CD14-positive monocyte (primary cell): ENCODE results near the gene MPRIP. TPM values are rescaled to one million over a fixed set of nuclear protein-coding genes. Genes with fewer than 3 reads are reported as not detected.
A peak's percentile ranks its signal among the peaks of the same experiment; 100 is the strongest.
"Not testable (repeated sequence)": the region's sequence is repeated elsewhere in the genome, so short reads cannot be mapped to it uniquely, and the experiment has no call there.

Source experiments
- DNase-seq, 3 donors: peaks; one replicate each; pipeline ENCODE4 v3.0.0-alpha.2; 2011 to 2022
- H2AFZ ChIP-seq: 2 replicates; pipeline ENCODE4 v1.6.0; 2012; ENCODE audit warnings: mild to moderate bottlenecking, low read depth, low read length, inconsistent platforms; ENCODE audit not compliant: insufficient read depth, poor library complexity, severe bottlenecking
- H3K27ac ChIP-seq, 2 donors: 1 replicate in 1 of 2; 2 replicates in 1 of 2; pipeline ENCODE4 v1.5.1; 2012 to 2013; ENCODE audit warnings: low read length in 2 of 2, control low read depth in 1 of 2, inconsistent platforms in 1 of 2, low read depth in 1 of 2, mild to moderate bottlenecking in 1 of 2
- H3K27me3 ChIP-seq, 2 donors: one replicate each; pipeline versions ENCODE4 v1.6.0 to v1.6.1; 2011 to 2013; ENCODE audit warnings: low read length in 2 of 2; ENCODE audit not compliant: control insufficient read depth in 2 of 2, insufficient read depth in 2 of 2
- H3K36me3 ChIP-seq, 2 donors: replicated peaks in 1 of 2; 1 replicate in 1 of 2; 2 replicates in 1 of 2; pipeline versions ENCODE4 v1.5.1 to v1.6.1; 2012 to 2013; ENCODE audit warnings: low read length in 2 of 2, control low read depth in 1 of 2, inconsistent platforms in 1 of 2, mild to moderate bottlenecking in 1 of 2; ENCODE audit not compliant: insufficient read depth in 2 of 2, control insufficient read depth in 1 of 2
- H3K4me1 ChIP-seq, 2 donors: 1 replicate in 1 of 2; 2 replicates in 1 of 2; pipeline versions ENCODE4 v1.5.1 to v1.6.1; 2012 to 2013; ENCODE audit warnings: low read length in 2 of 2, control low read depth in 1 of 2, inconsistent platforms in 1 of 2, mild to moderate bottlenecking in 1 of 2, moderate library complexity in 1 of 2; ENCODE audit not compliant: insufficient read depth in 2 of 2, control insufficient read depth in 1 of 2
- H3K4me2 ChIP-seq: replicated peaks from 2 replicates; pipeline ENCODE3; 2012; ENCODE audit warnings: low read length, moderate library complexity, mild to moderate bottlenecking; ENCODE audit not compliant: poor library complexity, severe bottlenecking; ENCODE audit errors: extremely low read depth
- H3K4me3 ChIP-seq, 3 experiments: fragments of 200-600 bp in 1 of 3; sonication (generic) in 1 of 3; replicated peaks in 1 of 3; 1 replicate in 2 of 3; 2 replicates in 1 of 3; pipeline ENCODE4 v1.5.1; 2011 to 2013; ENCODE audit warnings: low read length in 3 of 3, mild to moderate bottlenecking in 3 of 3, control low read depth in 2 of 3, low read depth in 2 of 3, inconsistent platforms in 1 of 3, moderate library complexity in 1 of 3
- H3K79me2 ChIP-seq: 2 replicates; pipeline ENCODE4 v1.6.0; 2012; ENCODE audit warnings: mild to moderate bottlenecking, control low read depth, inconsistent platforms, low read length, moderate library complexity; ENCODE audit not compliant: insufficient read depth
- H3K9ac ChIP-seq: 2 replicates; pipeline ENCODE4 v1.6.0; 2017; ENCODE audit warnings: low read length, mild to moderate bottlenecking; ENCODE audit not compliant: insufficient read depth, poor library complexity, severe bottlenecking
- H3K9me3 ChIP-seq, 2 donors: replicated peaks in 1 of 2; 1 replicate in 1 of 2; 2 replicates in 1 of 2; pipeline versions ENCODE4 v1.5.1 to v1.6.1; 2012 to 2013; ENCODE audit warnings: low read length in 2 of 2, control low read depth in 1 of 2; ENCODE audit not compliant: control insufficient read depth in 1 of 2, insufficient read depth in 1 of 2
- H4K20me1 ChIP-seq: 2 replicates; pipeline ENCODE4 v1.6.0; 2012; ENCODE audit warnings: mild to moderate bottlenecking, low read length, control low read depth, moderate library complexity; ENCODE audit not compliant: insufficient read depth
- H3K27ac Mint-ChIP-seq, 7 donors: one replicate each; pipeline ENCODE4 v1.8.0; 2020; ENCODE audit warnings: mild to moderate bottlenecking in 7 of 7, mixed read lengths in 7 of 7, moderate library complexity in 6 of 7, inconsistent platforms in 2 of 7
- H3K27me3 Mint-ChIP-seq, 3 donors: one replicate each; pipeline ENCODE4 v1.8.0; 2021 to 2022; ENCODE audit warnings: low read depth in 3 of 3, mild to moderate bottlenecking in 3 of 3, mixed read lengths in 3 of 3, moderate library complexity in 3 of 3, inconsistent platforms in 1 of 3
- H3K36me3 Mint-ChIP-seq, 2 donors: one replicate each; pipeline ENCODE4 v1.8.0; 2020; ENCODE audit warnings: mixed read lengths in 2 of 2, inconsistent platforms in 1 of 2, mild to moderate bottlenecking in 1 of 2
- H3K4me1 Mint-ChIP-seq: one replicate; pipeline ENCODE4 v1.8.0; 2020; ENCODE audit warnings: mild to moderate bottlenecking, mixed read lengths
- H3K4me3 Mint-ChIP-seq, 2 donors: one replicate each; pipeline ENCODE4 v1.8.0; 2020; ENCODE audit warnings: mild to moderate bottlenecking in 2 of 2, mixed read lengths in 2 of 2, moderate library complexity in 1 of 2
- H3K9me3 Mint-ChIP-seq, 7 donors: one replicate each; pipeline ENCODE4 v1.8.0; 2020 to 2022; ENCODE audit warnings: mixed read lengths in 7 of 7, mild to moderate bottlenecking in 6 of 7, moderate library complexity in 6 of 7, inconsistent platforms in 2 of 7
- WGBS: methylation state at CpG from one replicate; pipeline ENCODE4 v1.1.5; 2013; ENCODE audit warnings: missing lambda C conversion rate; ENCODE audit not compliant: insufficient coverage; 5-methylcytosine and 5-hydroxymethylcytosine counted together
- intact Hi-C, 2 donors: fragments of 100-400 bp; cut with micrococcal nuclease; formaldehyde crosslinking; loops; one replicate each; pipeline versions ENCODE4 v1.15.0 to v1.15.1; 2023
- polyA plus RNA-seq, 3 donors: library from polyadenylated mRNA; depleted of rRNA in 1 of 3; unstranded in 2 of 3; stranded (reverse) in 1 of 3; fragments of 300-500 nt in 2 of 3; fragments of >200 nt in 1 of 3; fragmentation: Illumina TruSeq in 2 of 3; gene quantifications; 1 replicate in 2 of 3; 2 replicates in 1 of 3; pipeline ENCODE4 v1.2.3, GENCODE V29; 2012 to 2021
- TF ChIP-seq, protein P1 (sequence below): fragments of 200-600 bp; IDR thresholded peaks from one replicate; pipeline ENCODE4 v1.8.0; 2022; ENCODE audit warnings: antibody characterized with exemption, mild to moderate bottlenecking

MPRIP gene
- polyA plus RNA-seq, 3 donors: 2.0 to 48.7 (median 2.5) TPM

DNA sequence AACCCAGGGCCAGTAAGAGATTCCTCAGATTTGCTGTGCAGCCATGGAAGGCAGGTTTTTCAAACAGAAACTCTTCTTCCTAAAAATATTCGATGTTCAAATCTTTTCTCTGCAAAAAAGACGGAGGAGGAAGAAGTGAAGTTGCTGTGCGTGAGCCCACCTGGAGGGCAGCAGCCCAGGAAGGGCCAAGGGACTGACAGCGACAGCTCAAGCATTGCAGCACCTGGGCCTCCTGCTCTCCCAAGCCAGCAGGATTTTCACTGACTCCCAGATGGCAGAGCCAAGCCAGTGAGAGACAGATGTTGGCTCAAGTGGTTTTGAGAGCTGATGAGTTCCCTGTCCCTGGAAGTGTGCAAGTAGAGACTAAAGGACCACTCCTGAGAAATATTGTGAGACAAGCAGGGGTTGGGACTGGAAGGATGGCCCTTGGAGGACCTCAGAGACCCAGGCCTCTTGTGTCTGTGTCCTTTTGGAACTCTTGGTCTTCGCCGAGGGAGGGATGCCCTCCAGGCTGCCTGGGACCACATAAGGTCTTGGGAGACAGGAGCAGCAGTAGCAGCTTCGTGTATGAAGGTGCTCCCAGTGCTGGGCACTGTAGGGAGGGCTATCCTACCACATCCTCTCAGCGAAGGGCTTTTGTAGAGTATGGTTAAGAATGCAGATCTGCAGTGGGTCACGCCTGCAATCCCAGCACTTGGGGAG, 41.0 kb upstream of the MPRIP start:
- Mint-ChIP-seq H3K4me3 (no peak overlapping the region), H3K9me3 (peaks cover 0 to 5% (median 2%) of the 10 kb centered on the region in 7 donors), H3K36me3 (no peaks in the 10 kb centered on the region), H3K27ac (no peak overlapping the region), H3K27me3 (peaks cover 5 to 15% (median 10%) of the 10 kb centered on the region in 3 donors), H3K4me1 (peaks cover 2% of the 10 kb centered on the region)
- intact Hi-C loops: loop anchor here (5.0 to 10.0 kb wide), 2 partner anchors 304 to 311 kb away; partner anchors contain the start of gene NT5M (in 1 of the 2)
- H3K4me3 ChIP-seq: no peak overlapping the region
- H3K36me3 ChIP-seq: no peaks in the 10 kb centered on the region
- H2AFZ ChIP-seq: no peak overlapping the region
- H3K27ac ChIP-seq: no peak overlapping the region
- H3K9me3 ChIP-seq: no peaks in the 10 kb centered on the region
- no peak for DNase-seq
- no peak overlapping the region for H3K4me2 ChIP-seq
- H3K27me3 ChIP-seq: no peaks in the 10 kb centered on the region
- H4K20me1 ChIP-seq: no peaks in the 10 kb centered on the region
- H3K4me1 ChIP-seq: peaks cover 0 to 5% of the 10 kb centered on the region in 2 donors
- no peak overlapping the region for H3K9ac ChIP-seq
- TF ChIP-seq, protein P1, sequence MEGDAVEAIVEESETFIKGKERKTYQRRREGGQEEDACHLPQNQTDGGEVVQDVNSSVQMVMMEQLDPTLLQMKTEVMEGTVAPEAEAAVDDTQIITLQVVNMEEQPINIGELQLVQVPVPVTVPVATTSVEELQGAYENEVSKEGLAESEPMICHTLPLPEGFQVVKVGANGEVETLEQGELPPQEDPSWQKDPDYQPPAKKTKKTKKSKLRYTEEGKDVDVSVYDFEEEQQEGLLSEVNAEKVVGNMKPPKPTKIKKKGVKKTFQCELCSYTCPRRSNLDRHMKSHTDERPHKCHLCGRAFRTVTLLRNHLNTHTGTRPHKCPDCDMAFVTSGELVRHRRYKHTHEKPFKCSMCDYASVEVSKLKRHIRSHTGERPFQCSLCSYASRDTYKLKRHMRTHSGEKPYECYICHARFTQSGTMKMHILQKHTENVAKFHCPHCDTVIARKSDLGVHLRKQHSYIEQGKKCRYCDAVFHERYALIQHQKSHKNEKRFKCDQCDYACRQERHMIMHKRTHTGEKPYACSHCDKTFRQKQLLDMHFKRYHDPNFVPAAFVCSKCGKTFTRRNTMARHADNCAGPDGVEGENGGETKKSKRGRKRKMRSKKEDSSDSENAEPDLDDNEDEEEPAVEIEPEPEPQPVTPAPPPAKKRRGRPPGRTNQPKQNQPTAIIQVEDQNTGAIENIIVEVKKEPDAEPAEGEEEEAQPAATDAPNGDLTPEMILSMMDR: no peak
- no peaks in the 10 kb centered on the region for H3K79me2 ChIP-seq
- WGBS: 94% methylated on average over 6 of the region's 9 CpGs

DNA sequence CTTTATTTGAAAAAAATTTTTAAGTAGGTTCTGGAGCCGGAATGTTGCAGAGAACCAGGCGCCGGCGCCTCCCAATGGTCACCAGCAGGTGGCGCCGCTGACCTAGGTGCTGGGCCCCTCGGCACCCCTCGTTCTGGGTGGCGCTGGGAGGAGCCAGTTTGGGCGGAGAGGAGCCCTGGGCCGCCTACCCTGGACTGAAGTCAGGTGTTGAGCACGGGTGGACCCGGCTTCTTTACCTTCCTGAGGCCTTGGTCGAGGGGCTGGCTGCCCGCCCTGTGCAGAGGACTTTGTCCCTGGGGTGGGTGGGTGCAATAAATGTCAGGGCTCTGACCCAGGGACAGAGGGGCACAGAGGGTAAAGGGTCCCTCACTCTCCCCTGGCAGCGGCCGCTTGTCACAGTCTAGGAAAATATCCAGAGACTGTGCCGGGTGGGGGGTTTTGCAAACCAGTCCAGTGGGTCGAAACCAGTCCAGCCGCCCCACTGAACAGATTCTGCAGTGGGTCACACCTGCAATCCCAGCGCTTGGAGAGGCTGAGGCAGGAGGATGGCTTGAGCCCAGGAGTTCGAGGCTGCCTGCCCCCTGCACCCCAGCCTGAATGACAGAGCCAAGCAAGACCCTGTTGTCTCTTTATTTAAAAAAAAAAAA, 40.3 kb upstream of the MPRIP start:
- H3K27me3 ChIP-seq: no peaks in the 10 kb centered on the region
- H3K79me2 ChIP-seq: no peaks in the 10 kb centered on the region
- no peak overlapping the region for H3K9ac ChIP-seq
- Mint-ChIP-seq H3K36me3 (no peaks in the 10 kb centered on the region), H3K4me3 (no peak overlapping the region), H3K27ac (no peak overlapping the region), H3K9me3 (peaks cover 0 to 10% (median 2%) of the 10 kb centered on the region in 7 donors), H3K27me3 (peaks cover 4 to 17% (median 11%) of the 10 kb centered on the region in 3 donors), H3K4me1 (peaks cover 2% of the 10 kb centered on the region)
- no peak overlapping the region for H3K4me2 ChIP-seq
- H2AFZ ChIP-seq: no peak overlapping the region
- peak; percentile 51 to 72 (median 61) for DNase-seq
- TF ChIP-seq, protein P1: peak; percentile 96
- no peak overlapping the region for H3K4me3 ChIP-seq
- no peak overlapping the region for H3K27ac ChIP-seq
- intact Hi-C loops: loop anchor here (5.0 to 10.0 kb wide), 2 partner anchors 303 to 310 kb away; partner anchors contain the start of gene NT5M (in 1 of the 2)
- H3K9me3 ChIP-seq: no peaks in the 10 kb centered on the region
- no peaks in the 10 kb centered on the region for H3K36me3 ChIP-seq
- no peaks in the 10 kb centered on the region for H4K20me1 ChIP-seq
- H3K4me1 ChIP-seq: peaks cover 0 to 5% of the 10 kb centered on the region in 2 donors
- 30% methylated on average over 19 of the region's 22 CpGs for WGBS

DNA sequence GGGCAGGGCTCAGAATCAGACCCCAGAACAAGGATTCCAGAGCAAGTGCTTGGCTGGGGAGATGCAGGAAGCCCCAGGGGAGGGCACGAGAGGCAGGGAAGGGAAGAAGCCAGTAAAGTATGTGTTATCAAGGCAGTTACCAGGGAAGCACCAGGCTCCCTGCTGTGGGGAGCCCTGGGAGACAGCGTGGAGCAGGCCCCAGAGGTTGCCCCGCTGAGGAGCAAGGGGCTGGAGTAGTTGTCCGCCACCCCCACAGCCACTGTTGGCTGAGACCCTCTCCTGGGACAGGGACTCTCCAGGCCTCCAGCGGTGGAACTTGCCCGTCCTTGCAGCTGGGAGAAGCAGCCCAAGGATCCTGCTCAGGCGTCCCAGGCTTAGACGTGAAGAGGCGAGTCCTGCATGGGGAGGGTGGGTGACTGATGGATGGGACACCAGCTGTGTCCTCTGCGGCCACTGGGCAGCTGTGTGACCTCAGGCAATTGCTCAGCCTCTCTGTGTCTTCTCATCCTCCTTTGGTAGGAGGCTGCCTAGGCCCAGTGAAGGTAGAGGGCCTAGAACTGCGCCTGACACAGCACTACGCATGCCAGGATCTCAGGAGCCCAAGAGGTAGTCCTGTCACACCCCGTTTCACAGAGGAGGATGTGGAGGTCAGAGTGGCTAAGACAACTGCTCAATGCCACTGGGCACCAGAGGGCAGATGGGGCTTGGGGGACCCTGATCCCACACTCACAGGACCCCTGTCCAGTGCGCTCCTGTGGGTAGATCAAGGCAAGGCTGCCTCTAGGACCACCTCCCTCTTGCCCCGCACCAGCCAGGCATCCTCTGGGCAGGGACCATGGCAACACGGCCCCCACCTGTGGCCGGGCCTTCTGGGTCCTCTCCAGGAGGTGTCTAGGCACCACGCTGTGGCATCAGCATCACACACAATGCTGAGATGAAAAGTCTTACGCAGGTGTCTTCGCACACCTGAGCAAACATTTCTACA, 39.2 kb upstream of the MPRIP start:
- H2AFZ ChIP-seq, H3K27me3 ChIP-seq, H3K4me1 Mint-ChIP-seq, H3K9ac ChIP-seq, H3K27ac Mint-ChIP-seq, H3K4me3 Mint-ChIP-seq, H3K4me2 ChIP-seq, H3K36me3 Mint-ChIP-seq, H3K79me2 ChIP-seq, H3K4me1 ChIP-seq, H3K36me3 ChIP-seq, H3K9me3 ChIP-seq, H3K4me3 ChIP-seq, DNase-seq, H3K27ac ChIP-seq, H4K20me1 ChIP-seq: not testable (repeated sequence)
- intact Hi-C loops: loop anchor here (5.0 to 10.0 kb wide), 2 partner anchors 302 to 309 kb away; partner anchors contain the start of gene NT5M (in 1 of the 2)
- peaks cover 4 to 18% (median 11%) of the 10 kb centered on the region in 3 donors for H3K27me3 Mint-ChIP-seq
- peaks cover 0 to 10% (median 2%) of the 10 kb centered on the region in 7 donors for H3K9me3 Mint-ChIP-seq
- whole genome bisulfite sequencing: 96% methylated on average over 13 of the region's 20 CpGs
